GM21447 (cell line): ENCODE measurements around the gene FAM3A.

Experiments used
- ATAC-seq: cut with Tn5 transposase; IDR thresholded peaks from one replicate; pipeline ENCODE4 v1.9.1; 2021; ENCODE audit not compliant: unreplicated experiment

Gene FAM3A

DNA sequence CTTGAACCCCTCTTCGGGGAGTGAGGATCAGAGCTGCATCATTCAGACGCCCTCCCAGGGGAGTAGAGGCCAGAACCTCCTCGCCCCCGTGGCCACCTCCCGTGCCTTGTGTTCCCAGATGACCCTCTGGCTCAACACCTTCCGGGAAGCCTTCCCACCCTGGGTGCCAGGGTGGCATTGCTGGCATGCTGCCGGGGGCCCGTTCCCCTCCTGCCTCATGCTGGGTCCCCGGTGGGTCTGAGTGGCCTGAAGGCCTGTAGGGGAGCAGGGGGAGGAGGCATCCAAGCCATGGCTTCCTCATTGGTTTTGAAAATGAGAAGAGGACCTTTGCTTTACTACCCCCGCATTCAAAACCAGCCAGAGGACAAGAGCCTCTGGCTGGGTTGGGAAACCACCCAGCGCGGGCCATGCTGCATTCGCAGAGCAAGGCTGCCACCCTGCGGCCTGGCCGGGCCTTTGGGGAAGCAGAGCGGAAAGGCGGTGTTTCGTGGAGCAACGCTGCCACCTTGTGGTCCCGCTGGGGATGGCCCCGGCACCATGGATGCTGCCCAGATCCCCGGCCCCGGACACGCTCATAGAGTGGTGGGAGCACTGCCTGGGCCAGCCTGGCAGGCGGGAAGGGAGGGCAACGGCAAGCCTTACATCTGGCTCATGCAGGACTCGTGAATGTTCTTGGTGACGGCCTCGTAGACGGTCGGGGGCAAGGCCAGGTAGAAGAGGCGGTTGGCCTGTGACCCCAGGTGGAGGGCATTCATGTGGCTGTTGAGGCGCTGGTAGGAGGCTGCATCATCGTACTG is 18.7 kb upstream of the FAM3A start:
- ATAC-seq = peak; percentile 92

DNA sequence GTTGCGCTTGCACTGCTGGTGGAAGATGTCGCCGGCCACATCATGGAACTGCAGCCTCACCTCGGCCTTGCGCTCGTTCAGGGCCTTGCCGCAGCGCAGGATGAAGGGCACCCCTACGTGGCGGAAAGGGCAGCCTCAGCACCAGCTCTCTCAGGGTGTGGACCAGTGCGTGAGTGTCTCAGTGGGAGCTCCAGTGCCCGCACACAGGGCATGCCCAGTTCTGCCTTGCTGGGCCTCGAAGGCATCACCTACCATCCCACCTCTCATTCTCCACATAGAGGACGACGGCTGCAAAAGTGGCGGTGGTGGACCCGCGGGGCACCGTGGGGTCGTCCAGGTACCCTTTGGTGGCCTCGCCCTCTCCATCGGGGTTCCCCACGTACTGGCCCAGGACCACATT is 16.7 kb upstream of the FAM3A start:
- no peak for ATAC-seq

DNA sequence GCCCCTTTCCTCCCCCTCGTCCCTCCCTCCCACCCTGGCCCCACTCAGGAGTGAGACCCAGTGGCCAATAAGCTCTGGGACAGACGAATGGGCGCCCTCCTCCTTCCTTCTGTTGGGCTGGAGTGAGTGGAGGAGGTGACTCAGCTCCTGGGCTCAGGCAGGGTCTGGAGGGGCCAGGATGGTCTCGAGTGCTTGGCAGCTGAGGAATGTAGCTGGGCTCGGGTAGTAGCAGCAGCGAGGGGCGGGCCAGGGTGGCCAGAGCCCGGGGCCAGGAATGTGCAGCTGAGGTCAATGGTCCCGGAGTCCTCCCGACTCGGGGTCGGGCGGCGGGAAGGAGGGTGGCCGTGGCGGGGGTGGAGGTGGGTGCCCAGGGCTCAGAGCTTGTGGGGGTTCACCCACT is 15.6 kb upstream of the FAM3A start:
- ATAC-seq = no peak

DNA sequence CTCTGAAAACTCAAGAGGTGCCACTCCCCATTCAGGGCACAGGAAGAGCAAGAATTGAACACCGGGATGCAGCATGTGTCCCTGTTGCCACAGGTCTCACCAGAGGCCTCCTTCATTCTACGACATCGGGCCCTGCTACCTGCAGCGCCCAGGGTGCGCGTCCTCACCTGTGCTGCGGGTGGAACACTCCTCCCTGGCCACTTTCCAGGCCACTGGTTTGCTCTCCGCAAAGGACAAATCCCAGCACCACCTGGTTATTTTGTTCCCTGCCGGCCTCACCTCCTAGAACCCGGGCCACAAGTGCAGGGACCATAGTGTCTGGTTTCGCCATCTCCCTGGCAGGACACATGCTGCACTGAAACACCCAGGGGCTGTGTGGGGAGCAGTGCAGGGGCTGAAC is 14.3 kb upstream of the FAM3A start:
- no peak for ATAC-seq

DNA sequence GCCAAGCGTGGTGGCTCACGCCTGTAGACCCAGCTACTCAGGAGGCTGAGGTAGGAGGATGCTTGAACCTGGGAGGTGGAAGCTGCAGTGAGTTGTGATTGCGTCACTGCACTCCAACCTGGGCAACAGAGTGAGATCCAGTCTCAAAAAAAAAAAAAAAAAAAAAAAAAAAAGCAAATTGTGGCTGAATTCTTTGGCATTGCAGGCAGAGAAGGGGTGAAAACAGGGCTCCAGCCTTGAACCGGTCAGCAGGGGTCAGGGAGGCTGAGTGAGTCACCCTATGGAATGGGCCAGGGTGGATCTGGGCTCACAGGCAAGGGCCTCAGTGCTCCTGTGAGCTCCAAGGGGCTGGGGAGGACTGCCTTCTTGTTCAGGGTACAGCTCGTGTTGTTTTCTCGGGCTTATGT is 13.2 kb upstream of the FAM3A start:
- ATAC-seq = no peak

DNA sequence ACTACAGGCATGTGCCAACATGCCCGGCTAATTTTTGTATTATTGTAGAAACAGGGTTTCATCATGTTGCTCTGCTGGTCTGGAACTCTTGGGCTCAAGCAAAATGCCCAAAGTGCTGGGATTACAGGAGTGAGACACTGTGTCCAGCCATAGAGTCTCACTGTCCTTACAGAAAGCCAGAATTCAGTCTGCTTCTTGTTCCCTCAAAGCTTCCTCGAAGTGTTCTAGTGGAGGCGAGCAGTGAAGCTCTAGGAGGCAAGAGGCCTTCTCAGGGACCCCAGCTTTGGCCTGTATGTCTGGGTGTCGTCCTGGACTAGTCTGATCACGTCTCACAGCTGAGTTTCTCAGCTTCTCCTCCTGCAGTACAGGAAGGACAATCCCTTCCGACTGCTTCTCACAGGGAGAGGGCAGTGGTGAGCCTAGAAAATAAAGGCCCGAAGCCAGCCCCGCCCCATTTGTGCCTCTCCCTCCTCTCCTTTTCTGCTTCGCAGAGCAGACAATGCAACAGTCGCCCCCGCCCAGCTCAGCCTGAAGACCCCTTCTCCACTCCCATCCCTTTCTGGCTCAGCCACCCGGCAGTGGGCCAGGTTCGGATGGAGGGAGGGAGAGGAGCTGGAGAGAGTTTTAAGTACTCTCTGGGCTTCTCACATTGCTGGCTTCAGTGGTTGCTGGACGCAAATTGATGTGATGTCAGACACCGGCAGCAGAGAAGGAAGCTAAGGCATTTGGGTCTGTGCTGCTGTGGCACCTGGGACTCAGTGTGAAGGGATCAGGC is 11.1 kb upstream of the FAM3A start:
- peak; percentile 94 for ATAC-seq

DNA sequence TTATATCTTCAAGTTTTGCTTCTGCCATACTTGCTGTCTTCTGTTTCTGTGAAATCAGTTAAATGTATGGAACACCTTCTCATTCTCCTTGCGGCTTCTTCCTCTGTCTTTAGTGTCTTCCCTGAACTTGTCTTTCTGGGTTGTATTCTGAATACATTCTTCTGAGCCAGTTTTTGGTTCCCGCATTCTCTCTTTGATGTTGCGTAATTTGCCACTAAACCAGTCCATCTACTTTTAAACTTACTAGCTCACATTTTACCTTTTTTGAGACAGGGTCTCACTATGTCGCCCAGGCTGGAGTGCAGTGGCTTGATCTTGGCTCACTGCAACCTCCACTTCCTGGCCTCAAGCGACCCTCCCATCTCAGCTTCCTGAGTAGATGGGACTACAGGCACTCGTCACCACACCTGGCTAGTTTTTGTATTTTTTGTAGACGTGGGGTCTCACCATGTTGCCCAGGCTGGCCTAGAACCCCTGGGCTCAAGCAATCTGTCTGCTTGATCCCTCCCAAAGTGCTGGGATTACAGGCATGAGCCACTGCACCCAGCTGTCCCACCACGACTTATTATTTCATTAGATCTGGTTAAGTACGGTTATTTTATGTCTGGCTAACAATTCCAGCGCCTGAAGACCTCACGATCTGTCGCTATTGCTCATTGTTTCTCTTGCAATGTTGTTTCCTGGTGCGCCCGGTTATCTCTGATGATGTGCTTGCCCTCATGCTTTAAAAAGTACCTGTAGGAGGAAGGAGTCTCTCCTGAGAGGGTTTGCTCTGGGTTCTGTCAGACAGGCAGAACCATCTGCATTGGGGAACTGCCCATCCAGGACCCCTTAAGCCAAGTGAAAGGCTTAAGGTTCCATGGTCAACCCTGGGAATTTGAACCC is 9.8 kb upstream of the FAM3A start:
- ATAC-seq = no peak

DNA sequence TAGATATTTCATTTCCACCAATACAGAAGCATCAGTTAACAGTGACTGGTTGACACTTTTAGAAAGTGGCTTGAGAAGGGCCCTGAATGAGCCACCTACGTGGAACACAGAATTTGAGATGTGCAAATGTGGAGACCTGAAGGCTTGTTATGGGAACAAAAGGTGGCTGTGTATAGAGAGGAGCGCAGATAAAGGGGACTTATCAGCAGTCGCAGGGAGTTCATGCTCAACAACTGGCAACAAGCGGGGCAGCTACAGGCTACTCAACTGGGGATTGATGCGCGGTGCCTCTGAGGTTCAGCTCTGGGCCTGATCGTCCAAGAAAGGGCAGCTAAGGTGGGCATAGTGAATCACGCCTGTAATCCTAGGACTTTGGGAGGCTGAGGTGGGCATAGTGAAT is 3.4 kb upstream of the FAM3A start:
- no peak for ATAC-seq

DNA sequence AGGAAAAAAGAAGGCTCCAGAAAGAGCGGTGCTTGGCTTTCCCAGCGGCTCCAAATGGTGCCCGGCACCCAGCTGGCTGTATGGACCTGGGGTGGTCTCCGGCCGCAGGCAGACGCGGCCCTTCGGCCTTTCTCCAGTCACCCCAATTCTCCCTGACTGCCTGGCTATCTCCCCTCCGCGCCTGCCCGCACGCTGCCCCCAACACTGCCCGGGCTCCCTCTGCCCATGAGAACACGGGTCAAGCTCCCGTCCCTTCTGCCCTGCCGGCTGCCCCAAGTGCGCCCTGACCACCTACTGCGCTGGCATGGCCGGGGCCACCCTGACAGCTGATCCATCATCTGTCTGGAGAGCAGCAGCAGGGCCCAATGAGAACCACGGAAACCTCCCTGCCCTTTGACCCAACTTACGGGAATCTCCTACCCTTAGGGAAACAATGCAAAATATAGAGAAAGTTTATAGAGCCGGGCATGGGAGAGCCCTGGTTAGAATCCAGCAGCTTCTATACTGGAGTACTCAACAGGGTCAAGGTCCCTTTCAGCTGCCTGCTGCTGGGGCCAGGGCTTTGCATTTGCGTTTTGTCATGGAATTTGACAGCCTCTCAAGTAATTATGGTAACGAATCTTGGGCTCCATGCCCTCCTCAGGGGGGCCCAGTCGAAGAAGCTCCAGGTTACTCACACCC is 1.2 kb upstream of the FAM3A start:
- no peak for ATAC-seq

DNA sequence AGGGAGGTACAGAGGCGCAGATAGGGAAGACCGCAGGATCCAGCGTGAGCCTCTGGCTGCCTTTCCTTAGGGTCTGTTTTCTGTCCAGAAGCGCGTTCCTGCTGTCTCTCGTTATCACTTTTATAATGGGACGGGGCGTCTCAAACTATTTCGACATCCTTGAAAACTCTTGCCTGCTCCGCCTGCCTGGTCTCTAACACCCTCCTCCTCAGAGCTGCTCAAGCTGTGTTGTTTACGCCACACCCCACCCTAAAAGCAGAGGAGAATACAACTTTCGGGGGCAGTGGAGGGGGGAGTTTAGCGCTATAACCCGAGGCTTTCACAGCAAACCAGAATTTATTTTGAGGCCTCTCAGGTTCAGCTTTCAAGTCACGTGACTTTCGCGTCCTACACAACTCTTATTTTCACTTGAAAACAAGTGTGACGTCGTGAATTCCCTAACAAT is 646 bp upstream of the FAM3A start:
- ATAC-seq = peak; percentile 15

DNA sequence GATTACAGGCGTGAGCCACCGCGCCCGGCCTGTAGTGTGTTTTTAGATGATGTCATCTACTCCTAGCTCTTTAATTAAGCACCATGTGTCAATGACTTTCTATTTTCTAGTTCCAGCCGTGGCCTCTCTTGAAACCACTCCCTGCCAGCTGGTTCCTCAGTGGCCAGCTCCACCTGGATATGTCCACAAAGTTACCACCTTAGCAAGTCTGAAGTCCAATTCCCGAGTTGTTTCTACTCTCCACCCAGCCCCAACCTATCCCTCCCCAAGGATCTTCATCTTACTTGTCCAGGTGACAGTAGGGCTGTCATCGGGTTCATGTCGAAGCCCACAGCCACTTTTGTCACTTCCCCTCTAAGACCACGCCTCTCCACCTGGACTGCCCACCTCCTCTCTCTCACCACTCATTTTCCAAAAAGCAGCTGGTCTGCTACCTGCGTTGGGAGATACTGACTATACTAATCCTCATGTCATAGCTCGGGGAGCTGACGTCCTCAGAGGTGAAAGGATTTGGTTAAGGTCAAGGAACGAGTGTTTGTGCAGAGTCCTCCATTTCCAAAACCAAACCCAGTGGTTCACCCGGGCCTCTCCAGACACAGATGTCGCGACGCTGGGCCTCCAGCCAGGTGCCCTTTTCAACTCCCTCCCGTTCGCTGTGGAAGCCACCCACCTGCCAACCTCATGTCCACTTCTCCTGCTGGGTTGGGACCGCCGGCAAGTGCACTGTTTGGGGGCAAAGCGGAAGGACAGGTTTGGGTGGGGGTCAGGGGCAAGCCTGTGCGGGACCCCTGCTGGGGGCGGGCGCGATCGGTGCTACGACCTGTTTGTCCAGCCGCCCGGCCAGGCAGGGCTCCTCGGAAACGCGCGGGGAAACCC is 704 bp downstream of the FAM3A start:
- ATAC-seq = no peak

DNA sequence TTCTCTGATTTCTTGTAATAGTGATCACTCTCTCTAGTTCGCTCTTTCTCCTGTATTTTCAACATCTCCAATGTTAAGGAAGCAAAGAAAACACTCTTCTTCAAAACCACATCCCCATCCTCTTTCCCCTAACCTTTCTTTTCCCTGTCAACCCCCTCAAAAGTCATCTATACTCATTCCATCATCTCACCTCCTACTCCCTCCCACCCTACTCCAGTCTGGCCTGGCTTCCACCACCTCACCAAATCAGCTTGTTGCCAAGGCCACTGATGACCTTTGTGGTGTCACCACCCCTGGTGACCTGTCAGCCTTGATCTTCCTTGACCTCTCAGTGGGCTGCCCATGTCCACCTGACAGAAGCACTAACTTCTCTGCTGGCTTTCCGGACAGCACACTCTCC is 2.3 kb downstream of the FAM3A start:
- ATAC-seq = no peak

DNA sequence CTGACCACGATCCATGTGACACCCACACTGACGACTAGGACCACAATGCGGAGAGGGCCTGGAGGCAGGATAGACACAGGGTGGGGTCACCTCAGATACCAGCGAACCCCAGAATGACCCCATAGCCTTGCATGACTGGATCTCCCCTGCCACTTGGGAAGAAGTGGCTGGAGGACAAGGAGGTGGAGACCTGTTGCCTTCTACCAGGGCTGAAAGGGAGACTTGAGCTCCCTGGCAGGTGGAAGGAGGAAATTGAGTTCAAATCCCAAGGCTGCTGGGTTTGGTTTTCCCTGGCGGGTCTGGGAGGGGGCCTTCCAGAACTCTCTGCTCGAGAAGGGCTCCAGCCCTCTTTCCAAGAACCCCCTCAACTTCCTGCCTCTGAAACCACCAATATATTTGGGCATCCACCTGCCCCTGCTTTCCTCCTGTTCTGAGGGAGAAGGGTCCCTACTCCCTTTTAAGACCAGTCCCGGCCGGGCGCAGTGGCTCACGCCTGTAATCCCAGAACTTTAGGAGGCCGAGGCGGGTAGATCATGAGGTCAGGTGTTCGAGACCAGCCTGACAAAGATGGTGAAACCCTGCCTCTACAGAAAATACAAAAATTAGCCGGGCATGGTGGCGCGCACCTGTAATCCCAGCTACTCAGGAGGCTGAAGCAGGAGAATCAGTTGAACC is 3.0 kb downstream of the FAM3A start:
- ATAC-seq = no peak

DNA sequence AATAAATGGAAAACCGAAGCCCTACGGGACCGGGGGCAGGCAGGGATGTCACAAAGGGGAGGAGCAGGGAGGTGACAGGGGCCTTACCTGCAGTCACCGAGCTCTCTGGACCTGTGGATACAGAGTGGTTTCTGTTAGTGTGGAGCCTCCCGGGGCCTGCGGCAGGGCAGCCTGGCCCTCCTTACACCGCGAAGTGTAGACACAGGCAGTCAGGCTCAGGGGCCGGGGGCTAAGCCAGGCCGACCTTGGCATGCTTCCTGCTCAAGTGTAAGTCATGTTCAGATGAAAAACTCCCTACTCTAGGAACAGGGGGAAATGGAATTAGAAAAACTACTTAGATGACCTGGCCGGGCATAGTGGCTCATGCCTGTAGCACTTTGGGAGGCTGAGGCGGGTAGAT is 4.3 kb downstream of the FAM3A start:
- no peak for ATAC-seq

DNA sequence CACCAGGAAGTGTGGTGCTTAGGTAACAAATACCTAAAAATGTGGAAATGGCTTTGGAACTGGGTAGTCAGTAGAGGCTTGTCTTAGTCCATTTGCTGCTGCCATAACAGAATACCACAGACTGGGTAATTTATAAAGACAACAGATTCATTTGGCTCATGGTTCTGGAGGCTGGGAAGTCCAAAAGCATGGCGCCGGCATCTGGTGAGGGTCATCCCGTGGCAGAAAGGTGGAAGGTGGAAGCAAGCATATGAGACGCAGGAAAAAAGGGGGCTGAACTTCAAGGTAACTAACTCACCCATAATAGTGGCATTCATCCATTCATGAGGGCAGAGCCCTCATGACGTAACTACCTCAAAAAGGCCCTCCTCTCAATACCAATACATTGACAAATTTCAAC is 6.6 kb downstream of the FAM3A start:
- ATAC-seq = no peak

DNA sequence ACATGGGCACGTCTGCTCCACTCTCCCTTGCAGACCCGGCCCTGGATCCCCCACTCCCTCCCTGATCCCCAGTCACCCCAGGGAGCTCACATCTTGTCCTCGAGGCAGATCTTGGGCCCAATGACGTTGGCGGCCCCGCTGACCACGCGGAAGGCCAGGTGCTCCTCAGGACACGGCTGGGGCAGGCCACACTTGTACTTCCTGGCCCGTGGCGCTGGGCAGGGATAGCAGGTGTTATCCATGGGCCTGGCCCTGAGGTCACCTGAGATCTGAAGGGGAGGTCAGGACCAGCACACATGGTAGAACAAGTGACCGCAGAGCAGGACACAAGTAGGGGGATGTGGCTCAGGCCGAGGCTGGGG is 7.7 kb downstream of the FAM3A start:
- no peak for ATAC-seq

DNA sequence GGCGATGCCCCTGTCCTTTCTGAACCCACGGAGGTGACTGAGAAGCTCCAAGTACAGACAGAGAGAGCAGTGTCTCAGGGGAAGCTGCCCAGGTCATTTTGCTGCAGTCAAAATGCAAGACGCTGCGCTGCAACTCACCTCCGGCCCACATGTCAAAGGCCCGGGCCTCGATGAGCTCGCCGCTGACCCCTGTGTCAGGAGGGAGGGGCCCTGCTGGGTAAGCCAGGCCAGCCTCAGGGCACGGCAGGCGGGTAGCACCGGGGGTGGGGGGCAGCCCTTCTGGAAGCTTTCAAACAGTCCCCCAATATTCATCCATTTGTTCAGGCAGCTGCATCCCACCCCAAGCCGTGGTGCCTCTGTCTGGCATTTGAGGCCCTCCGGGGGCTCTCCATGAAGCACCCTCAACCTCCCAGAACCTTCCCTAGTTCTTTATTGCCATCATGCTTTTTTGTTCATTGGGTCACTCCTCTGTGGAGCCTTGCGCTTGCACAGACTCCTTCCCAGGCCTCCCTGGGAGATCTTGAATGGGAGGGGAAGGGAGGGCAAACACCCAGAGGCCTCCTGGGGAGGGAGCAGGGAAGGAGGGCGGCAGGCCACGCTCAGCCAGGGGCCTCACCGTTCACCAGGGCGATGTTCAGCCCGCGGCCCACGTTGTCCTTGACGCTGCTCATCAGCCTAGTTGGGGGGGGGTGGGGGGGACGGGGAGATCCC is 8.2 kb downstream of the FAM3A start:
- no peak for ATAC-seq

DNA sequence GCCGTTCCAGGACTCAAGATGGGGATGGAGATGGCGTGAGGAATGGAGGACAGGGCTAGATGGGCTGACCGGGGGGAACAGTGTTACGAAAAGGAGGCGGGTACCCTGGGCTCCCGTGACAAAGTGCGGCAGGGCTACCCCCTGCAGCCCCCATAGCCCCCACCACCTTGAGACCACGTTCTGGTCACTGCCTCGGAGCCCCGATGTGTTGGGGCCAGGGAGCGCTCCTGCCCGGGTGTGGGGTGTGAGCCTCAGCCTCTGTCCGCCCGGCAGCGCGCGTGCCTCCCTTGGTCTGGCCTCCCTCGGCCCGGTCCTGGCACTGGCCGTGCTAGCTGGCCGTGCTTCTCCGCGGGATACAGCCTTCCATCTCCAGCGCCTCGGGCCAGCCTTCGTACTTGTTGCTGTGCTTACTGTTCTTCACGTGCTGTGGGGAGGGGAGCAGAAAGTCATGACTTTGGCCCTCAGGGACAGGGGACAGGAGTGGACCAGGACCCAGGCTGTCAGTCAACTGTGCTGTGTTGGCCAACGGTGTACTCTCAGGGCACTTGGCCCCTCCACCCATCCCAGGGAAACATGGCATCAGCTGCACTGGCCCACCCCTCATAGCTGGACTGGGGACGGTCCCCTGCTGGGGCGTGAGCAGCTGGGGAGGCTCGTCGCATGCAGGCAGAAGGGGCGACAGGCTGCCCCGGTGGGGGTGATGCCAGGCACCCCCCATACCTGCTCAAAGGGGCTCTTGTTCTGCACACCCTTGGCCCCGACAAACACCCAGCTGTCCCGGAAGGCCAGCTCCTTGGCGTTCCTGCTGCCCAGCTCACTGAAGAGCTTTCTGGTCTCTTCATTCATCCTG is 9.3 kb downstream of the FAM3A start:
- no peak for ATAC-seq
